HCT116 (cell line): ENCODE data around the gene TLK1. TPM values are rescaled to one million over a fixed set of nuclear protein-coding genes. Genes with fewer than 3 reads are reported as not detected.

ENCODE experiments used
- ATAC-seq: fragments of 200-7000 bp; cut with Tn5 transposase; 2 replicates; pipeline ENCODE4 v1.9.1; 2020; ENCODE audit warnings: mild to moderate bottlenecking, moderate library complexity
- Bru-seq: library from RNA; stranded (reverse); fragments of 400-500 nt; gene quantifications from one replicate; lab custom pipeline; 2021; lab: Mats Ljungman, UMichigan
- BruChase-seq, 2 experiments: library from RNA; stranded (reverse); fragments of 400-500 nt; gene quantifications; one replicate each; lab custom pipeline; 2021; lab: Mats Ljungman, UMichigan
- BruUV-seq: library from RNA; stranded (reverse); fragments of 400-500 nt; replicated peaks from 2 replicates; lab custom pipeline; 2021; lab: Mats Ljungman, UMichigan
- CTCF ChIA-PET: fragments of 300-600 bp; sonication (Branson Sonifier 250); formaldehyde crosslinking; loops from one replicate; lab custom pipeline; 2021; ENCODE audit warnings: antibody characterized with exemption; lab: Charles Lee
- POLR2A ChIA-PET: fragments of 300-600, 350-600 bp; sonication (Branson Sonifier 250); formaldehyde crosslinking; loops from one replicate; lab custom pipeline; 2021; ENCODE audit warnings: antibody characterized with exemption; lab: Charles Lee
- RAD21 ChIA-PET, 2 experiments: fragments of 300-600 bp; sonication (Branson Sonifier 250); formaldehyde crosslinking; loops; one replicate each; lab custom pipeline; 2023; ENCODE audit warnings: low total read pairs in 2 of 2; ENCODE audit not compliant: uncharacterized antibody in 2 of 2, unreplicated experiment in 2 of 2, low non-redundant PET in 1 of 2; lab: Charles Lee
- DNase-seq: peaks from one replicate; pipeline ENCODE4 v3.0.0-alpha.2; 2010; ENCODE audit warnings: low read depth, low spot score
- H2AFZ ChIP-seq: fragments of 200-600 bp; shearing (Covaris generic), sonication (generic); 2 replicates; pipeline ENCODE4 v1.6.1; 2017; ENCODE audit warnings: low read depth, mixed run types, mixed read lengths, antibody characterized with exemption, low read length; ENCODE audit not compliant: poor library complexity, severe bottlenecking
- H3K27ac ChIP-seq: 2 replicates; pipeline ENCODE4 v1.5.1; 2012; ENCODE audit warnings: low read depth, low read length
- H3K27me3 ChIP-seq: fragments of 200-600 bp; sonication (generic); 2 replicates; pipeline ENCODE4 v1.6.1; 2016; ENCODE audit warnings: mixed run types, low read length, mixed read lengths; ENCODE audit not compliant: insufficient read depth
- H3K36me3 ChIP-seq, 2 experiments: fragments of 200-500 bp in 1 of 2; fragments of 200-600 bp in 1 of 2; sonication (Bioruptor generic) in 1 of 2; sonication (generic) in 1 of 2; 2 replicates each; pipeline versions ENCODE4 v1.5.1 to v1.6.1; 2014 to 2016; ENCODE audit warnings: low read length in 2 of 2, inconsistent platforms in 1 of 2, mixed read lengths in 1 of 2, mixed run types in 1 of 2; ENCODE audit not compliant: insufficient read depth in 2 of 2, control insufficient read depth in 1 of 2
- H3K4me1 ChIP-seq, 2 experiments: fragments of 200-600 bp in 1 of 2; sonication (generic) in 1 of 2; 2 replicates each; pipeline versions ENCODE4 v1.5.1 to v1.6.1; 2012 to 2017; ENCODE audit warnings: low read length in 2 of 2, inconsistent platforms in 1 of 2, mild to moderate bottlenecking in 1 of 2, mixed read lengths in 1 of 2, mixed run types in 1 of 2, moderate library complexity in 1 of 2; ENCODE audit not compliant: insufficient read depth in 2 of 2, control insufficient read depth in 1 of 2
- H3K4me2 ChIP-seq: fragments of 200-600 bp; sonication (generic); 2 replicates; pipeline ENCODE4 v1.6.1; 2017; ENCODE audit warnings: mixed run types, low read length, mixed read lengths
- H3K4me3 ChIP-seq, 2 experiments: fragments of 200-600 bp in 1 of 2; sonication (generic) in 1 of 2; replicated peaks in 1 of 2; 2 replicates each; pipeline ENCODE4 v1.5.1; 2011 to 2016; ENCODE audit warnings: low read length in 2 of 2, control low read depth in 1 of 2, low read depth in 1 of 2, mild to moderate bottlenecking in 1 of 2, mixed read lengths in 1 of 2, mixed run types in 1 of 2
- H3K79me2 ChIP-seq: fragments of 200-600 bp; sonication (generic); 2 replicates; pipeline ENCODE4 v1.6.1; 2017; ENCODE audit warnings: mild to moderate bottlenecking, mixed run types, low read length, moderate library complexity, mixed read lengths; ENCODE audit not compliant: insufficient read depth
- H3K9ac ChIP-seq: fragments of 200-600 bp; sonication (generic); 2 replicates; pipeline ENCODE4 v1.6.1; 2016; ENCODE audit warnings: low read length, mixed read lengths
- H3K9me2 ChIP-seq: fragments of 200-600 bp; sonication (generic), shearing (Covaris generic); 2 replicates; pipeline ENCODE4 v1.6.1; 2017; ENCODE audit warnings: mixed run types, mild to moderate bottlenecking, moderate library complexity; ENCODE audit not compliant: insufficient read depth
- H3K9me3 ChIP-seq, 2 experiments: fragments of 200-500 bp in 1 of 2; fragments of 200-600 bp in 1 of 2; sonication (Bioruptor generic) in 1 of 2; sonication (generic) in 1 of 2; 2 replicates each; pipeline ENCODE4 v1.6.1; 2014 to 2017; ENCODE audit warnings: low read length in 2 of 2, mixed read lengths in 2 of 2, inconsistent platforms in 1 of 2, low read depth in 1 of 2, mild to moderate bottlenecking in 1 of 2, mixed run types in 1 of 2, moderate library complexity in 1 of 2; ENCODE audit not compliant: control insufficient read depth in 1 of 2, insufficient read depth in 1 of 2
- H4K20me1 ChIP-seq: fragments of 200-600 bp; sonication (generic), shearing (Covaris generic); 2 replicates; pipeline ENCODE4 v1.6.1; 2017; ENCODE audit warnings: mixed run types, mild to moderate bottlenecking, moderate library complexity; ENCODE audit not compliant: insufficient read depth
- EGR1 ChIP-seq: IDR thresholded peaks from 2 replicates; pipeline ENCODE4 v1.6.1; 2012; ENCODE audit warnings: low read depth
- POLR2A ChIP-seq: IDR thresholded peaks from 2 replicates; pipeline ENCODE4 v1.7.0; 2011; ENCODE audit warnings: borderline replicate concordance; ENCODE audit not compliant: insufficient read depth, insufficient read length; ENCODE audit errors: extremely low read depth
- POLR2AphosphoS5 ChIP-seq: IDR thresholded peaks from 2 replicates; pipeline ENCODE4 v1.6.1; 2011; ENCODE audit warnings: mild to moderate bottlenecking, low read depth, low read length, moderate library complexity
- SIN3A ChIP-seq: IDR thresholded peaks from 2 replicates; pipeline ENCODE4 v1.6.1; 2012; ENCODE audit warnings: low read depth
- SRF ChIP-seq: IDR thresholded peaks from 2 replicates; pipeline ENCODE4 v1.6.1; 2012; ENCODE audit warnings: low read depth
- TCF7L2 ChIP-seq: IDR thresholded peaks from 2 replicates; pipeline ENCODE4 v1.7.0; 2011; ENCODE audit warnings: borderline replicate concordance, inconsistent platforms; ENCODE audit not compliant: insufficient read depth, insufficient read length; ENCODE audit errors: extremely low read depth
- YY1 ChIP-seq: IDR thresholded peaks from 2 replicates; pipeline ENCODE4 v1.6.1; 2011; ENCODE audit warnings: low read length, low read depth, moderate library complexity, mild to moderate bottlenecking; ENCODE audit not compliant: insufficient replicate concordance; ENCODE audit errors: extremely low read depth
- ZFX ChIP-seq: fragments of 450-650 bp; IDR thresholded peaks from 2 replicates; pipeline ENCODE4 v1.6.1; 2017
- intact Hi-C: fragments of 100-400 bp; cut with micrococcal nuclease; formaldehyde crosslinking; loops from 2 replicates; pipeline ENCODE4 v1.10.0; 2022
- long read RNA-seq: library from polyadenylated mRNA; unstranded; transcript quantifications from one replicate; pipeline ENCODE4 v2.0.0, GENCODE V29; 2021; ENCODE audit not compliant: unreplicated experiment
- polyA plus RNA-seq: library from polyadenylated mRNA; unstranded; fragments of >200 nt; gene quantifications from 2 replicates; pipeline ENCODE4 v1.2.1, GENCODE V29; 2012; ENCODE audit warnings: missing spikeins
- total RNA-seq: library from RNA; stranded (reverse); gene quantifications from one replicate; pipeline ENCODE4 v1.2.1, GENCODE V29; 2021; ENCODE audit not compliant: unreplicated experiment
- TF ChIP-seq, protein P1 (sequence below): IDR thresholded peaks from 2 replicates; pipeline ENCODE4 v1.6.1; 2012; ENCODE audit warnings: low read depth
- TF ChIP-seq, protein P2 (sequence below): IDR thresholded peaks from 2 replicates; pipeline ENCODE4 v1.6.1; 2011; ENCODE audit warnings: mild to moderate bottlenecking, low read length, moderate library complexity; ENCODE audit not compliant: insufficient replicate concordance; ENCODE audit errors: extremely low read depth
- TF ChIP-seq, protein P3 (sequence below): IDR thresholded peaks from 2 replicates; pipeline ENCODE4 v1.6.1; 2012

TLK1 gene
- total RNA-seq (57.7 TPM), Bru-seq, nascent RNA (percentile 84 among the genes with signal in this experiment), BruChase-seq, experiment 1, labeled RNA remaining after a 6-hour chase (percentile 75 among the genes with signal in this experiment), BruChase-seq, experiment 2, labeled RNA remaining after a 2-hour chase (percentile 72 among the genes with signal in this experiment)
- 11.0 and 16.9 TPM in 2 replicates for polyA plus RNA-seq
- long read RNA-seq, full-length matches to known transcripts, result 33 of 60 reads
- long read RNA-seq, partial matches to known transcripts, result 11 of 60 reads
- long read RNA-seq, other reads (novel, unspliced or antisense), result 16 of 60 reads

DNA sequence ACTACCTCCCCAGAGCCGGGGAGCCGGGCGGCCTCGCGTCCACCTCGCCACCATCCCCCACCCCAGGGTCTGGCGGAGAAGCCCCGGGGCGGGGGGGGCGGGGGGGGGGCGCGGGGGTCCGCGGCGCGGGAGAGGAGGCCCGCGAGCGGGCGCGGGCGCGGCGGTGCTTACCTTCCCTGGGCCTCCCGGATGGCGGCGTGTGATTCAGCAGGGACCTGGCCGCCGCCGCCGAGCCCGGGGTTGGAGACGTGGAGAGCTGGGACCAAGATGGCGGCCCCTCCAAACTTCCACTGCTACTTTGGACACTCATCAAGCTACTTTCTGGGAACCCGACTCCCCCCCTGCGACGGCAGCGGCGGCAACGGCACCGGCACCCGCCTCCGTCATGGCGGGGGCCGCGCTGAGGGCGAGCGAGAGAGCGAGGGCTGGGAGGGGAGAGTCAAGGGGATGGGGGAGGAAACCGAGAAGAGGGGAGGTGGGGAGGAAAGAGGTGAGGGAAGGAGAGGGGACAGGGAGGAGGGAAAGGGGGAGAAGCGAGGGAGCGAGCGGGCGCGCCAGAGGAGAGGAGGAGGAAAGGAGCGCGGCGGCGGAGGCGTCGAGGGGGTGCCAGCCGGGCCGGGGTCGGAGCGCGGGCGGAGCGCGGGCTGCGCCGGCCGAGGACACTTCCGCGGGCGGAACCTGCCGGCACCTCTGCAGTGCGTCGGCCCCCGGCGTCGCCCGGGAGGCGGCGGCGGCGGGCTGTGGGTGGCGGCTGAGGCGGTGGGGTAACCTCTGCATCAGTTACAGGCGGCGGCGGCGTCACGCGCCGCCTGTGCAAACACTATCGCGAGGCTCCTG is at the start of gene TLK1:
Gene TLK1, minus strand, starts transcription at position 775 of the 837 bp plus-strand sequence. Its CDS starts 465 bp downstream, at position 310.
- Histone ChIP-seq H3K79me2 (peaks cover 46% of the 10 kb centered on the region), H3K27ac (peak within 1 kb of the TSS; percentile 94), H2AFZ (peak within 1 kb of the TSS; percentile 99), H3K4me3 (peak within 1 kb of the TSS; percentile 87 to 94), H3K9me3 (no peaks in the 10 kb centered on the region), H3K36me3 (no peaks in the 10 kb centered on the region), H4K20me1 (peaks cover 4% of the 10 kb centered on the region; the same call in 1 of the 2 replicates), H3K9ac (peak within 1 kb of the TSS; percentile 89), H3K4me2 (peak within 1 kb of the TSS; percentile 97), H3K9me2 (no peaks in the 10 kb centered on the region), H3K27me3 (no peaks in the 10 kb centered on the region)
- ChIA-PET POLR2A (interaction anchor here (0.7 to 1.2 kb wide), 3 partner anchors 10 to 69 kb away, joined by 3 to 4 read pairs (median 4); no protein-coding TSS in a partner anchor), RAD21 (interaction anchor here (0.7 kb wide), 2 partner anchors 122 to 274 kb away, joined by 5 to 7 read pairs; partner anchors contain the start of genes DCAF17 (in 1 of the 2) and METTL8 (in 1 of the 2)), CTCF (no interaction called here)
- ATAC-seq (peak; percentile 77), DNase-seq (peak; percentile 21)
- TF ChIP-seq POLR2A (peak; percentile 20), EGR1 (no peak; the same call in 1 of the 2 replicates), SRF (no peak), TCF7L2 (no peak), ZFX (peak; percentile 14; the same call in 1 of the 2 replicates), POLR2AphosphoS5 (peak; percentile 80; the same call in 1 of the 2 replicates), YY1 (peak; percentile 87), SIN3A (no peak; the same call in 1 of the 2 replicates)
- TF ChIP-seq, protein P1, sequence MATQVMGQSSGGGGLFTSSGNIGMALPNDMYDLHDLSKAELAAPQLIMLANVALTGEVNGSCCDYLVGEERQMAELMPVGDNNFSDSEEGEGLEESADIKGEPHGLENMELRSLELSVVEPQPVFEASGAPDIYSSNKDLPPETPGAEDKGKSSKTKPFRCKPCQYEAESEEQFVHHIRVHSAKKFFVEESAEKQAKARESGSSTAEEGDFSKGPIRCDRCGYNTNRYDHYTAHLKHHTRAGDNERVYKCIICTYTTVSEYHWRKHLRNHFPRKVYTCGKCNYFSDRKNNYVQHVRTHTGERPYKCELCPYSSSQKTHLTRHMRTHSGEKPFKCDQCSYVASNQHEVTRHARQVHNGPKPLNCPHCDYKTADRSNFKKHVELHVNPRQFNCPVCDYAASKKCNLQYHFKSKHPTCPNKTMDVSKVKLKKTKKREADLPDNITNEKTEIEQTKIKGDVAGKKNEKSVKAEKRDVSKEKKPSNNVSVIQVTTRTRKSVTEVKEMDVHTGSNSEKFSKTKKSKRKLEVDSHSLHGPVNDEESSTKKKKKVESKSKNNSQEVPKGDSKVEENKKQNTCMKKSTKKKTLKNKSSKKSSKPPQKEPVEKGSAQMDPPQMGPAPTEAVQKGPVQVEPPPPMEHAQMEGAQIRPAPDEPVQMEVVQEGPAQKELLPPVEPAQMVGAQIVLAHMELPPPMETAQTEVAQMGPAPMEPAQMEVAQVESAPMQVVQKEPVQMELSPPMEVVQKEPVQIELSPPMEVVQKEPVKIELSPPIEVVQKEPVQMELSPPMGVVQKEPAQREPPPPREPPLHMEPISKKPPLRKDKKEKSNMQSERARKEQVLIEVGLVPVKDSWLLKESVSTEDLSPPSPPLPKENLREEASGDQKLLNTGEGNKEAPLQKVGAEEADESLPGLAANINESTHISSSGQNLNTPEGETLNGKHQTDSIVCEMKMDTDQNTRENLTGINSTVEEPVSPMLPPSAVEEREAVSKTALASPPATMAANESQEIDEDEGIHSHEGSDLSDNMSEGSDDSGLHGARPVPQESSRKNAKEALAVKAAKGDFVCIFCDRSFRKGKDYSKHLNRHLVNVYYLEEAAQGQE, result no peak
- TF ChIP-seq, protein P2, sequence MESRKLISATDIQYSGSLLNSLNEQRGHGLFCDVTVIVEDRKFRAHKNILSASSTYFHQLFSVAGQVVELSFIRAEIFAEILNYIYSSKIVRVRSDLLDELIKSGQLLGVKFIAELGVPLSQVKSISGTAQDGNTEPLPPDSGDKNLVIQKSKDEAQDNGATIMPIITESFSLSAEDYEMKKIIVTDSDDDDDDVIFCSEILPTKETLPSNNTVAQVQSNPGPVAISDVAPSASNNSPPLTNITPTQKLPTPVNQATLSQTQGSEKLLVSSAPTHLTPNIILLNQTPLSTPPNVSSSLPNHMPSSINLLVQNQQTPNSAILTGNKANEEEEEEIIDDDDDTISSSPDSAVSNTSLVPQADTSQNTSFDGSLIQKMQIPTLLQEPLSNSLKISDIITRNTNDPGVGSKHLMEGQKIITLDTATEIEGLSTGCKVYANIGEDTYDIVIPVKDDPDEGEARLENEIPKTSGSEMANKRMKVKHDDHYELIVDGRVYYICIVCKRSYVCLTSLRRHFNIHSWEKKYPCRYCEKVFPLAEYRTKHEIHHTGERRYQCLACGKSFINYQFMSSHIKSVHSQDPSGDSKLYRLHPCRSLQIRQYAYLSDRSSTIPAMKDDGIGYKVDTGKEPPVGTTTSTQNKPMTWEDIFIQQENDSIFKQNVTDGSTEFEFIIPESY, result peak; percentile 77
- TF ChIP-seq, protein P3, sequence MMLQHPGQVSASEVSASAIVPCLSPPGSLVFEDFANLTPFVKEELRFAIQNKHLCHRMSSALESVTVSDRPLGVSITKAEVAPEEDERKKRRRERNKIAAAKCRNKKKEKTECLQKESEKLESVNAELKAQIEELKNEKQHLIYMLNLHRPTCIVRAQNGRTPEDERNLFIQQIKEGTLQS, result no peak
- TF ChIP-seq, all 23 proteins: peak for 5
- no TSS peak for BruUV-seq
- intact Hi-C loops, result loop anchor here (2.0 kb wide), 1 partner anchor 188 kb away; no protein-coding TSS in a partner anchor
- peaks cover 4 to 19% of the 10 kb centered on the region in 2 experiments; a peak in 3 of 4 replicates for H3K4me1 ChIP-seq
